Activated CD4-positive, CD25-positive, alpha-beta regulatory T cell treated with anti-CD3 and anti-CD28 coated beads, Interleukin-2, amount 50 U/mL, for 16 hours (primary cell): ENCODE measurements around the gene AOX1.
"Not testable (repeated sequence)": the region's sequence is repeated elsewhere in the genome, so short reads cannot be mapped to it uniquely, and the experiment has no call there.

Source experiments
- DNase-seq: peaks from one replicate; pipeline ENCODE4 v3.0.0-alpha.2; 2020; ENCODE audit warnings: low read depth, low spot score

AOX1 gene

GRCh38 chr2:200665626-200666453, 80.0 kb downstream of the AOX1 start:
- no peak for DNase-seq

GRCh38 chr2:200667413-200667812, 81.6 kb downstream of the AOX1 start:
- DNase-seq = no peak

DNA sequence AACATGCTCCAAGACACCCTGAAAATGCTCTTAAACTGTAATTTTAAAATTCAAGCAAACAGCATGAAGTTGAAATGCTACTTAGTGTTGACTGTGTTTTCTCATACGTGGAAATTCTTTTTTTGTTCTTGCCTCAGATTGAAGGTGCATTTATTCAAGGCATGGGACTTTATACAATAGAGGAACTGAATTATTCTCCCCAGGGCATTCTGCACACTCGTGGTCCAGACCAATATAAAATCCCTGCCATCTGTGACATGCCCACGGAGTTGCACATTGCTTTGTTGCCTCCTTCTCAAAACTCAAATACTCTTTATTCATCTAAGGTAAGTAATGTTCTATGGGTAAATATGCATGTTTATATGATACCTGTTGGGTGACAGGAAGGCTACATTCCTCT, 82.7 kb downstream of the AOX1 start:
- no peak for DNase-seq

DNA sequence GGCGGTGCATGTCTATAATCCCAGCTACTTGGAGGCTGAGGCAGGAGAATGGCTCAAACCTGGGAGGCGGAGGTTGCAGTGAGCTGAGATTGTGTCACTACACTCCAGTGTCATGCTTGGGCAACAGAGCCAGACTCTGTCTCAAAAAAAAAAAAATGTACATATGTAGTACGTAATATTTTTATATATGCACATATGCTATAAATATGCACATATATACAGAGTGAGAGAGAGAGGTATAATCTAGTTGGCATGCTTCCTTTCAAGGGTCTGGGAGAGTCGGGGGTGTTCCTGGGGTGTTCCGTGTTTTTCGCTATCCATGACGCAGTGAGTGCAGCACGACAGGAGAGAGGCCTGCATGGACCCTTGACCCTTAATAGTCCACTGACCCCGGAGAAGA, 83.5 kb downstream of the AOX1 start:
- DNase-seq = no peak

DNA sequence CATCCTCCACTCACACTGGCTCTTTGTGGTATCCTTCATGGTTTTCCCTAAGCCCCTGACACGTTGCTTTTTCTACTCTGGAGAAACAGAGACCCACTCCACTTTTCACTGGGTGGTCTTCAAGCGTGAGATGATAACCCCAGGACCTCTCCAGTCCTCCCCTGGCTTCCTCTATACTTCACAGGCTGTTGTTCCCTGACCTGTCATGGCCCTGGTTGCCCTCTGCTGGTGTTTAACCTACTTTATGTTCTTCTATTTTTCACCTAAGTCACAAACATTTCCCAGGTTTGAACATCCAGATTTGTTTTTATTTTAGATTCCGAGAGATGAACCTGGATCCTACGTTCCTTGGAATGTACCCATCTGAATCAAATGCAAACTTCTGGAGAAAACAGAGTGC, 84.5 kb downstream of the AOX1 start:
- no peak for DNase-seq

- DNase-seq = no peak
These were observed 84.9 kb downstream of the AOX1 start for GRCh38 chr2:200670751-200671150.

DNA sequence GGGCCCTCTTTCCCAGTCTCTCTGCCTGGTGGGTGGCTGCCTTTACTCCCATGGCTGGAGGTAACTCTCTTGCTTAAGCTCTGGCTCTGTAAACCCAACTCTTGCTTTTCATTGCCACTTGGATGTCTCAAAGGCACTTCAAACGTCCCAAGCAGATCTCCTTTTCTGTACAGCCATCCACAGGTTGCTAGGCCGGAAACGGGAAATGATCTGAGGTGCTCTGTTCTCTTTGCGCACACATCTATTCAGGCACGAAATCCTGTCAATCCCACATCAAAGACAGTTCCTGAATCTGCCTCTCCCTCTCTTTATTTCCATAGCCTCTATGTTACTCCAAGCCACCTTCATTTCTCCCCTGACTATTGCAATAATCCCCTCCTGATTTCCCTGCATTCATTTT, 87.4 kb downstream of the AOX1 start:
- no peak for DNase-seq

DNA sequence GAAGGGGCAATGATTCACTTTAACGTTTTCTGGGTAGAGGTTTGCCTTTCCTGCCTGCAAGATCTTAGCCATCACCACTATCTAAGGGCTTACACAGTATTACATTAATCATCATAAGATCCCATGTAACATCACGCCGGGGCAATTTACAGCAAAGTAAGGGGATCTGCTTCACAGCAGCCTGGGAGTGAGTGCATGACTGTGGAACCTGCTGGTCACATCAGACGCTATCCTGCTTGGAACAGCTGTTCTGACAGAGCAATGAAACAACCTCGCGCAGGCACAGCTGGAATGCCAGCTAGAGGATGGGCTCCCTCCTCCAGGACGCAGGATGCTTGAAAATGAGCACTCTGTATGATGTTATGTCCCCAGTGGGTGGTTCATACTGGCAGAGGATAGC, 89.0 kb downstream of the AOX1 start:
- no peak for DNase-seq

- no peak for DNase-seq
These were observed 91.4 kb downstream of the AOX1 start for GRCh38 chr2:200677171-200677570.

GRCh38 chr2:200677721-200678532, 92.1 kb downstream of the AOX1 start:
- DNase-seq = no peak

GRCh38 chr2:200679127-200679526, 93.3 kb downstream of the AOX1 start:
- DNase-seq = no peak

GRCh38 chr2:200679535-200679934, 93.7 kb downstream of the AOX1 start:
- no peak for DNase-seq

- no peak for DNase-seq
These were observed 95.9 kb downstream of the AOX1 start for GRCh38 chr2:200681697-200682096.

DNA sequence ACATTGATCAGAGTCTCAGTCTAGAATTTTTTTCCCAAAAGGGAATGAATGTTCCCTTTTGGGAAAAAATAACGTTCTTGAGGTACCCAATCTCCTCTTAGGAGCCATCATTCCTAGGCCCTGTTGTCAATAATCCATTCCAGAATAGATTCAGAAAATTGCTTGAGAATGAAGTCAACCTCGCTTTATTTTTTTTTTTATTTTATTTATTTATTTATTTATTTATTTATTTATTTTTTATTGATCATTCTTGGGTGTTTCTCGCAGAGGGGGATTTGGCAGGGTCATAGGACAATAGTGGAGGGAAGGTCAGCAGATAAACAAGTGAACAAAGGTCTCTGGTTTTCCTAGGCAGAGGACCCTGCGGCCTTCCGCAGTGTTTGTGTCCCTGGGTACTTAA, 96.6 kb downstream of the AOX1 start:
- not testable (repeated sequence) for DNase-seq

- no peak for DNase-seq
These were observed 102.4 kb downstream of the AOX1 start for GRCh38 chr2:200687922-200688920.

DNA sequence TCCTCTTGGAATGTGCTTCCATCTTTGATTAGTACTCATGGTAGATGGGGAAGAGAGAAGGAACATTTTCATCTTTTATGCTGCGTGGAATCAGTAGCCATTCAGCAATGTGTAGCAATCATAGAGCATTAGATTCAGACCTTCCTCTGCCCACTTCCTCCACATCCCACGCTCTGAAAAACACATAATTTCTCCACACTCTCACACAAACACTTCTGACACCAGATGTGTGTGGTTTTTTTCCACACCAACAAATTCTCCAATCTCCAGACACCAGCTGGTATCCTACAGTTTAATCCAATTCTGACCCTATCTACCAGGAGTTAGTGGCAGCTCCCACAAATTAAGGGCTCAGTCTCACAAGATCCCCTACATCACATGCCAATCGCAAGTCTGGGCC, 103.3 kb downstream of the AOX1 start:
- DNase-seq = no peak

- no peak for DNase-seq
These were observed 108.1 kb downstream of the AOX1 start for GRCh38 chr2:200693836-200694470.

GRCh38 chr2:200695191-200695590, 109.4 kb downstream of the AOX1 start:
- DNase-seq = no peak

DNA sequence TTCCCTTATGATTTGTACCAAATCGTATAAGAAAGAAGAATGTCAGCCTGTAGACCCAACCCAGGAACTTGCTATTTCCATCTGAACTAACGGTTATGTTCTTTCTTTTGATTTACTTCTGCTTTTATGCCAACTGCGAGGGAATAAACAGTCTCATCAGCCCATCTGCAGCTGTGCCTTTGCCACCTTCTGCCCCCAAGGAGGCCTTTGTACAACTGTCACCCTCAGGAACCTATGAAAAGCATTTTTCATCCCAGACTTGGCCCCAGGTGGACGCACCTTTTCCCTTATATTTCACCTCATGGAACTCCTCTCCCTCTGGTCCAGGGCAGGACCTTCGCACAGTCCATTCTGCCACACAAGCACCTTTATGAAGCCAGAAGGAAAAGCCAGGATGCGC, 109.8 kb downstream of the AOX1 start:
- no peak for DNase-seq

DNA sequence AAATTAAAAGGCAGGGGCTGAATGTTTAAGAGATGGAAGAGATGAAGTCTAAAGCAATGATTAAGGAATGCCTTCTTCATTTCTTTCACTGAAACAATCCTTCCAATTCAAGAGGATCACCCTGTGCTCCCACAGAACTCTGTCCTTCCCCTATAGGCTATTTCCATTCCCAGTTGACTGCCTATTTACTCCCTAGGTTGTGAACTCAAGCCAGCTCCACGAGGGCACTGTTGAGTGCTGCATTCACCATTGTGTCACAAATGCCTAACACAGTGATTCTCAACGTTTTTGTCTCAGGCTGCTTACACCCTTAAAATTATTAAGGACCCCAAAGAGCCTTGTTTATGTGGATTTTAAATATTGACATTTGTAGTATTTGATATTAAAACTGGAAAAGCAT, 112.4 kb downstream of the AOX1 start:
- DNase-seq = no peak

GRCh38 chr2:200699310-200699709, 113.5 kb downstream of the AOX1 start:
- DNase-seq = no peak
